HG02798 (cell line): ENCODE data around the gene FSCN2.

Experiments
- ATAC-seq: cut with Tn5 transposase; IDR thresholded peaks from one replicate; pipeline ENCODE4 v1.9.1; 2021; ENCODE audit warnings: mild to moderate bottlenecking; ENCODE audit not compliant: unreplicated experiment, poor library complexity

Gene FSCN2

GRCh38 chr17:81538651-81539570, 10.7 kb downstream of the FSCN2 start:
- ATAC-seq = no peak

GRCh38 chr17:81539571-81539900, 11.4 kb downstream of the FSCN2 start:
- ATAC-seq = no peak

GRCh38 chr17:81539961-81540675, 11.9 kb downstream of the FSCN2 start:
- no peak for ATAC-seq

- ATAC-seq = no peak
Measured at GRCh38 chr17:81540676-81541027, 12.5 kb downstream of the FSCN2 start.

- no peak for ATAC-seq
Measured at GRCh38 chr17:81541123-81541522, 12.9 kb downstream of the FSCN2 start.

- no peak for ATAC-seq
Measured at GRCh38 chr17:81542431-81543338, 14.5 kb downstream of the FSCN2 start.

GRCh38 chr17:81543339-81543675, 15.1 kb downstream of the FSCN2 start:
- no peak for ATAC-seq

GRCh38 chr17:81543756-81544155, 15.6 kb downstream of the FSCN2 start:
- no peak for ATAC-seq

- ATAC-seq = no peak
Measured at GRCh38 chr17:81544281-81544974, 16.3 kb downstream of the FSCN2 start.

GRCh38 chr17:81545160-81545949, 17.2 kb downstream of the FSCN2 start:
- no peak for ATAC-seq

GRCh38 chr17:81546906-81547613, 18.9 kb downstream of the FSCN2 start:
- no peak for ATAC-seq

GRCh38 chr17:81547614-81547982, 19.4 kb downstream of the FSCN2 start:
- no peak for ATAC-seq

GRCh38 chr17:81549031-81549557, 20.9 kb downstream of the FSCN2 start:
- ATAC-seq = no peak

- no peak for ATAC-seq
Measured at GRCh38 chr17:81549826-81550225, 21.6 kb downstream of the FSCN2 start.

GRCh38 chr17:81550285-81550684, 22.1 kb downstream of the FSCN2 start:
- no peak for ATAC-seq

GRCh38 chr17:81550830-81551457, 22.8 kb downstream of the FSCN2 start:
- ATAC-seq = no peak

- no peak for ATAC-seq
Measured at GRCh38 chr17:81551458-81552243, 23.5 kb downstream of the FSCN2 start.
